Measurements from ENCODE around the gene MYO1A.

DNA sequence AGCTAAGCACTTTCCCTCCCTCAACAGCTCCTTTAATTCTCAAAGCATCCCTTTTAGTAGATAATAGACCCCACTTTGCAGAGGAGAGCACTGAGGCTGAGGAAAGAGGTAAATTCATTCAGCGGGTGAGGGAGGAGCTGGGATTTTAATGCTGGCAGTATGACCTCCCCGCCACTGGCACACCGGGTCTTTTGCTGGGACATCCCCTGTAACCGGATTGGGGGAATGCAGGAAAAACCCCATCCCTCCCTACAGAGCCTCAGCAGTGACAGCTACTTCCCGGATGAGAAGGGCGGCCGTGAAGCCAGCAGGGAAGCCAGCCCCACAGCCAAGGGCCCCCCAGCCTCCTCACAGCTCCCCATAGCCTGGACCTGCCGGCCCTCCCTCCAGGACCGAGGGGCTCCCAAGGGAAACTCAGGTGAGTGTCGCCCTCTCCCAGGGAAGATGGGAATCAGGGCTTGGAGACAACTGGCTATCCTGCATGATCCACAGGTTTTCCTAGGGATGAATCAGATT lies 55.6 kb downstream of the MYO1A start:
- TF ChIP-seq, protein P1, sequence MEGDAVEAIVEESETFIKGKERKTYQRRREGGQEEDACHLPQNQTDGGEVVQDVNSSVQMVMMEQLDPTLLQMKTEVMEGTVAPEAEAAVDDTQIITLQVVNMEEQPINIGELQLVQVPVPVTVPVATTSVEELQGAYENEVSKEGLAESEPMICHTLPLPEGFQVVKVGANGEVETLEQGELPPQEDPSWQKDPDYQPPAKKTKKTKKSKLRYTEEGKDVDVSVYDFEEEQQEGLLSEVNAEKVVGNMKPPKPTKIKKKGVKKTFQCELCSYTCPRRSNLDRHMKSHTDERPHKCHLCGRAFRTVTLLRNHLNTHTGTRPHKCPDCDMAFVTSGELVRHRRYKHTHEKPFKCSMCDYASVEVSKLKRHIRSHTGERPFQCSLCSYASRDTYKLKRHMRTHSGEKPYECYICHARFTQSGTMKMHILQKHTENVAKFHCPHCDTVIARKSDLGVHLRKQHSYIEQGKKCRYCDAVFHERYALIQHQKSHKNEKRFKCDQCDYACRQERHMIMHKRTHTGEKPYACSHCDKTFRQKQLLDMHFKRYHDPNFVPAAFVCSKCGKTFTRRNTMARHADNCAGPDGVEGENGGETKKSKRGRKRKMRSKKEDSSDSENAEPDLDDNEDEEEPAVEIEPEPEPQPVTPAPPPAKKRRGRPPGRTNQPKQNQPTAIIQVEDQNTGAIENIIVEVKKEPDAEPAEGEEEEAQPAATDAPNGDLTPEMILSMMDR (IDR thresholded peaks at IDR 0.05; ENCODE audit: insufficient read depth, low read length, poor library complexity, severe bottlenecking) = no peak
- no peak for TF ChIP-seq EZH2phosphoT487 (conservative IDR thresholded peaks at IDR 0.05; ENCODE audit: low read length)
